Retinal pigment epithelial cell (primary cell): ENCODE measurements around the gene KCNN4.
"Not testable (repeated sequence)": the region's sequence is repeated elsewhere in the genome, so short reads cannot be mapped to it uniquely, and the experiment has no call there.

Source experiments
- DNase-seq: peaks from one replicate; pipeline ENCODE4 v3.0.0-alpha.2; 2010; ENCODE audit warnings: low read depth
- H3K4me3 ChIP-seq: 2 replicates; pipeline ENCODE4 v1.5.1; 2011; ENCODE audit warnings: mild to moderate bottlenecking, low read length, control low read depth, moderate library complexity
- CTCF ChIP-seq: conservative IDR thresholded peaks from 2 replicates; pipeline ENCODE4 v1.5.1; 2011; ENCODE audit warnings: low read depth, low read length, control low read depth, inconsistent platforms

The KCNN4 gene

GRCh38 chr19:43806848-43807247 lies 26.1 kb upstream of the KCNN4 start:
- H3K4me3 ChIP-seq: no peak overlapping the region
- TF ChIP-seq CTCF: no peak
- DNase-seq: no peak

DNA sequence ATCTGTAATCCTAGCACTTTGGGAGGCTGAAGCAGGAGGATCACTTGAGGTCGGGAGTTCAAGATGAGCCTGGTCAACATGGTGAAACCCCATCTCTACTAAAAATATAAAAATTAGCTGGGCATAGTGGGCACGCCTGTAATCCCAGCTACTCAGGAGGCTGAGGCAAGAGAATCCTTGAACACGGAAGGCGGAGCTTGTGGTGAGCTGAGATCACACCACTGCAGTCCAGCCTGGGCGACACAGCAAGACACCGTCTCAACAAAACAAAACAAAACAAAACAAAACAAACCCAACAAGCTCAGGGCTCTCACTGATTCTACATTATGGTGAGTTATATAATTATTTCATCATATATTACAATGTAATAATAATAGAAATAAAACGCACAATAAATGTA lies 25.6 kb upstream of the KCNN4 start:
- H3K4me3 ChIP-seq, DNase-seq: not testable (repeated sequence)

GRCh38 chr19:43804432-43804831 lies 23.7 kb upstream of the KCNN4 start:
- H3K4me3 ChIP-seq: no peak overlapping the region
- TF ChIP-seq CTCF: no peak
- DNase-seq: no peak

DNA sequence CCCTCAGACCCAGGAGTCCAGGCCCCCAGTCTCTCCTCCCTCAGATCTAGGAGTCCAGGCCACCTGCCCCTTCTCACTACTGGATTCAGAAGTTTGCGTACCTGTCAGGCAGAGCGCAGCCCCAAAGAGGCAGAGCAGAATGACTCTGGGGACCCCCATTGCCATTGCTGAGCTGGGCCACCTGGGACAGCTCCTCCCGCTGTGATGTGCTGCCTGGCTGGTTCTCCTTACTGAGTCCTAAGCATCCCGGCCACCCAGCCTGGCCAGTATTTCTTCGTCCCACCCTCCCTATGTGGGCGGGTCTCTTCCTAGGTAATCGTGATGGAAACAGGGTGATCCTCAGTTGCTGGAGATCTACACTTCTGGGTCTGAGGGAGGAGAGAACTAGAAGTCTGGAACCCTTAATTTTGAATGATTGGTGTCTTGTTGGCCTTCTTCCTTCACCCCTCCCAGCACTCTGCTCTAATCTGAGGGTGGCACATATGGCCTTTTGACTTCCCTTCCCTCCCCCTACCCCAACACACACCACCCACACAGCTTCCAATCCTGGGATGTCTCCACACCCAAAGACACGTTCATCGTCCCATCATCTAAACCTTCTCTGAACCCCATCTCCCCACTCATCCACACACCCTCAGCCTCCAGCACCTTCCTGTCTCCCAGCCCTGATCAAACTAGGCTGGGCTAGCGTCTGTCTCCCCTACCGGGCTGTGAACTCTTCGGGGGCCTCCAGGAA lies 21.6 kb upstream of the KCNN4 start, which contains the start of gene LYPD5:
Gene LYPD5 (minus strand): TSS at position 232 of the 736 bp plus-strand sequence. CDS start 67 bp downstream, at position 165.
- no peak for DNase-seq
- no peak for TF ChIP-seq CTCF
- H3K4me3 ChIP-seq: no peak within 1 kb of the TSS

GRCh38 chr19:43799502-43800142 lies 18.8 kb upstream of the KCNN4 start:
- no peak for DNase-seq
- no peak for TF ChIP-seq CTCF
- no peak overlapping the region for H3K4me3 ChIP-seq

GRCh38 chr19:43798546-43799409 lies 18.0 kb upstream of the KCNN4 start:
- TF ChIP-seq CTCF: no peak
- peak overlapping the region; percentile 43 for H3K4me3 ChIP-seq
- no peak for DNase-seq

GRCh38 chr19:43798026-43798545 lies 17.3 kb upstream of the KCNN4 start:
- peak overlapping the region; percentile 43 for H3K4me3 ChIP-seq
- DNase-seq: no peak
- TF ChIP-seq CTCF: no peak
